Body of pancreas (tissue), 4 donors: Measurements from ENCODE around the gene ANGEL2.

ENCODE experiments used
- POLR2A ChIP-seq, 3 donors: fragments of 450-650 bp; IDR thresholded peaks; one replicate each; pipeline ENCODE4 v1.6.1; 2016; ENCODE audit warnings: antibody characterized with exemption in 3 of 3, mild to moderate bottlenecking in 2 of 3
- TF ChIP-seq, protein P1 (sequence below), 7 experiments: fragments of 450-650 bp in 4 of 7; fragments of 200-600 bp in 3 of 7; sonication (generic) in 3 of 7; IDR thresholded peaks; one replicate each; pipeline ENCODE4 v1.5.1; 2016 to 2019; ENCODE audit warnings: antibody characterized with exemption in 7 of 7

DNA sequence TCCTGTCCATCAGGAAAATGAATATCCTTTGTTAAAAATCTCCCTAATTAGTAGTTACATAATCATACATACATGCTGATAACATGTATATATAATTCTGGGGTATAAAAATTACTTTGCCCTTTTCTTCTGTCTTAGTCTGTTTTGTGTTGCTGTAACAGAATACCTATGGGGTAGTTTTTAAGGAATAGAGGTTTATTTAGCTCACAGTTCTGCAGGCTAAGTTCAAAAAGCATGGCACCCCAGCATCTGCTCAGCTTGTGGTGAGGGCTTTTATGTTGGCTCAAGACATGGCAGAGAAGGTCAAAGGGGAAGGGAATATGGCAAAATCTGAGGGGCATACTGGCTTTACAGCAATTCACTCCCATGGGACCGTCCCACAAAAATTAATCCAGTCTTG lies 19.0 kb upstream of the ANGEL2 start:
- TF ChIP-seq POLR2A (IDR thresholded peaks at IDR 0.05): no peak
- TF ChIP-seq, protein P1, sequence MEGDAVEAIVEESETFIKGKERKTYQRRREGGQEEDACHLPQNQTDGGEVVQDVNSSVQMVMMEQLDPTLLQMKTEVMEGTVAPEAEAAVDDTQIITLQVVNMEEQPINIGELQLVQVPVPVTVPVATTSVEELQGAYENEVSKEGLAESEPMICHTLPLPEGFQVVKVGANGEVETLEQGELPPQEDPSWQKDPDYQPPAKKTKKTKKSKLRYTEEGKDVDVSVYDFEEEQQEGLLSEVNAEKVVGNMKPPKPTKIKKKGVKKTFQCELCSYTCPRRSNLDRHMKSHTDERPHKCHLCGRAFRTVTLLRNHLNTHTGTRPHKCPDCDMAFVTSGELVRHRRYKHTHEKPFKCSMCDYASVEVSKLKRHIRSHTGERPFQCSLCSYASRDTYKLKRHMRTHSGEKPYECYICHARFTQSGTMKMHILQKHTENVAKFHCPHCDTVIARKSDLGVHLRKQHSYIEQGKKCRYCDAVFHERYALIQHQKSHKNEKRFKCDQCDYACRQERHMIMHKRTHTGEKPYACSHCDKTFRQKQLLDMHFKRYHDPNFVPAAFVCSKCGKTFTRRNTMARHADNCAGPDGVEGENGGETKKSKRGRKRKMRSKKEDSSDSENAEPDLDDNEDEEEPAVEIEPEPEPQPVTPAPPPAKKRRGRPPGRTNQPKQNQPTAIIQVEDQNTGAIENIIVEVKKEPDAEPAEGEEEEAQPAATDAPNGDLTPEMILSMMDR (IDR thresholded peaks at IDR 0.05): no peak
